K562 (cell line): Measurements from ENCODE around the gene TIMM44. TPM values are rescaled to one million over a fixed set of nuclear protein-coding genes. Genes with fewer than 3 reads are reported as not detected.
A peak's percentile ranks its signal among the peaks of the same experiment; 100 is the strongest.

ENCODE experiments used
- ARID2 ChIP-seq: fragments of 450-650 bp; IDR thresholded peaks from 2 replicates; pipeline ENCODE4 v1.6.1; 2017; ENCODE audit warnings: antibody characterized with exemption, mild to moderate bottlenecking
- CBFA2T2 ChIP-seq: fragments of 450-650 bp; conservative IDR thresholded peaks from 2 replicates; pipeline ENCODE4 v1.6.1; 2017; ENCODE audit warnings: mild to moderate bottlenecking
- HOXB6 ChIP-seq: fragments of 250-450 bp; sonication (Bioruptor Pico); IDR thresholded peaks from 2 replicates; pipeline ENCODE4 v1.5.1; 2022; ENCODE audit warnings: mild to moderate bottlenecking, borderline replicate concordance
- JUN ChIP-seq, 2 experiments: sonication (generic) in 1 of 2; formaldehyde crosslinking in 1 of 2; IDR thresholded peaks; 2 replicates each; pipeline versions ENCODE4 v1.6.1 to v1.8.0; 2012 to 2022; ENCODE audit warnings: borderline replicate concordance in 2 of 2, mild to moderate bottlenecking in 2 of 2, improper control_type of control experiment in 1 of 2, low read depth in 1 of 2, low read length in 1 of 2, missing genetic modification reagents in 1 of 2
- JUNB ChIP-seq: fragments of 450-650 bp; formaldehyde crosslinking; conservative IDR thresholded peaks from 2 replicates; pipeline ENCODE4 v1.4.0; 2020; ENCODE audit warnings: mild to moderate bottlenecking
- RUNX1 ChIP-seq: sonication (generic); IDR thresholded peaks from 2 replicates; pipeline ENCODE4 v1.6.1; 2016; ENCODE audit warnings: antibody characterized with exemption, low read depth
- SMAD2 ChIP-seq: fragments of 150-350 bp; IDR thresholded peaks from 2 replicates; pipeline ENCODE4 v1.6.1; 2014; ENCODE audit warnings: low read depth, mild to moderate bottlenecking, low read length
- SMAD4 ChIP-seq: fragments of 250-450 bp; sonication (Bioruptor Pico); conservative IDR thresholded peaks from 2 replicates; pipeline ENCODE4 v1.8.0; 2021; ENCODE audit warnings: inconsistent platforms, mild to moderate bottlenecking, moderate library complexity
- TCF3 ChIP-seq: sonication (generic); formaldehyde crosslinking; IDR thresholded peaks from 2 replicates; pipeline ENCODE4 v1.4.0; 2020; ENCODE audit warnings: mild to moderate bottlenecking, missing genetic modification reagents
- TCF7L2 ChIP-seq: fragments of 150-350 bp; IDR thresholded peaks from 2 replicates; pipeline ENCODE4 v1.6.1; 2016; ENCODE audit warnings: low read depth, mild to moderate bottlenecking, low read length, moderate library complexity
- ZFPM2 ChIP-seq: fragments of 250-450 bp; sonication (Bioruptor Pico); IDR thresholded peaks from 2 replicates; pipeline ENCODE4 v1.5.1; 2022; ENCODE audit warnings: mild to moderate bottlenecking
- ZNF444 ChIP-seq: fragments of 250-450 bp; sonication (Bioruptor Pico); IDR thresholded peaks from 2 replicates; pipeline ENCODE4 v1.4.0; 2020; ENCODE audit warnings: mild to moderate bottlenecking, moderate library complexity
- ZNF583 ChIP-seq: fragments of 250-450 bp; sonication (Bioruptor Pico); IDR thresholded peaks from 2 replicates; pipeline ENCODE4 v1.4.0; 2020
- polyA plus RNA-seq, 8 experiments: library from polyadenylated mRNA; depleted of rRNA in 4 of 8; stranded (reverse) in 5 of 8; unstranded in 3 of 8; fragments of >200 nt; fragmentation: Nextera tagmentation in 2 of 8; fragmentation: Illumina TruSeq in 1 of 8; extraction: Ambion mirVana in 2 of 8; extraction: Trizol in 1 of 8; gene quantifications; 2 replicates each; pipeline versions ENCODE4 v1.2.1 to v1.2.3, GENCODE V29; 2011 to 2014; ENCODE audit warnings: inconsistent platforms in 1 of 8, missing spikeins in 1 of 8
- total RNA-seq, 7 experiments: library from RNA; depleted of rRNA in 6 of 7; stranded (reverse); fragments of >200 nt in 6 of 7; fragmentation: Illumina TruSeq in 2 of 7; extraction: Trizol in 2 of 7; gene quantifications; 2 replicates each; pipeline versions ENCODE4 v1.2.1 to v1.2.3, GENCODE V29; 2011 to 2021; ENCODE audit warnings: low replicate concordance in 1 of 7
- TF ChIP-seq, protein P1 (sequence below): sonication (generic); formaldehyde crosslinking; IDR thresholded peaks from 2 replicates; pipeline ENCODE4 v1.8.0; 2022; ENCODE audit warnings: missing genetic modification reagents, mild to moderate bottlenecking, moderate library complexity, borderline replicate concordance
- TF ChIP-seq, protein P2 (sequence below): sonication (generic); formaldehyde crosslinking; IDR thresholded peaks from 2 replicates; pipeline ENCODE4 v1.8.0; 2022; ENCODE audit warnings: mild to moderate bottlenecking, missing genetic modification reagents
- TF ChIP-seq, protein P3 (sequence below), 2 experiments: fragments of 450-650 bp in 1 of 2; sonication (generic) in 1 of 2; formaldehyde crosslinking in 1 of 2; IDR thresholded peaks in 1 of 2; conservative IDR thresholded peaks in 1 of 2; 2 replicates each; pipeline versions ENCODE4 v1.6.1 to v1.8.1; 2016 to 2023; ENCODE audit warnings: mild to moderate bottlenecking in 2 of 2, moderate library complexity in 2 of 2, inconsistent platforms in 1 of 2, missing genetic modification reagents in 1 of 2
- TF ChIP-seq, protein P4 (sequence below): fragments of 450-650 bp; IDR thresholded peaks from 2 replicates; pipeline ENCODE4 v1.6.1; 2016; ENCODE audit warnings: borderline replicate concordance

Gene TIMM44
- total and polyA plus RNA-seq, 9 of the 15 experiments (the other 6 are each of a cell fraction or from before 2014, with no cell fraction given): 10.3 to 231 (median 89.3) TPM

DNA sequence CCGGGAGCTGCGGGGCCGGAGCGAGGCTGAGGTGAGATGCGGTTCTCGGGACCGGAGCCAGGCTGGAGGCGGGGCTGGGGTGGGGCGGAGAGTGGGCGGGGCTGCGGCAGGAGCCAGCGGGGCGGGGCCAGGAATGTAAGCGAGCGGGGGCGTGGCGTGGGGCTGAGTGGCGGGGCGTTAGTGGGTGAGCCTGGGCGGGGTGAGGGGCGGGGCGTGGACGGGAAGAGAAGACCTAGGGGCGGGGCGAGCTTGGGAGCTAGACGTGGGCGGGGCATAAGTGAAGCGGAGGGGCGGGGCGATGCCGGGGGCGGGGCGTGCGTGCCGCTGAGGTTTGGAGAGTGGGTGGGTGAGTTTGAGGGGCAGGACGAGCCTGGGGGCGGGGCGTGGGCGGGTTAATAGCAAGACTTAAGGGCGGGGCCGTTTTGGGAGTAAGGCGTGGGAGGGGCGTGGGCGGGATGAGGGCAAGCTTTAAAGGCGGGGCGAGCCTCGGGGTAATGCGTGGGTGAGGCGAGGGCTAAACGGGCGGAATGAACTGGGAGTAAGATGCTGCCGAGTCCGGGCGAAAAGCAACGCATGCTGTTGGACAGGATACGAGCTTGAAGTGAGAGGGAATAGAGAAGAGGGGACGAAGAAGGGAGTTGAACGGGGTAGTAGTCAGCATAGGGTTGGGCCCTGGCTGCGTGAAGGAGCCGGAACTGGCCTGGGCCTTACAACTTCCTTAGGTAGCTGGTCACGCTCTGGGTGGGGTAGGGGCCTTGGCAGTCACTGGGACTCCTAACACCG is 22.8 kb downstream of the TIMM44 start (continued):
- 0 out of 2 replicates have a peak, but pooled peaks have one; percentile 42 for TF ChIP-seq ZFPM2 (CRISPR knock-in tag)
- TF ChIP-seq, protein P1, sequence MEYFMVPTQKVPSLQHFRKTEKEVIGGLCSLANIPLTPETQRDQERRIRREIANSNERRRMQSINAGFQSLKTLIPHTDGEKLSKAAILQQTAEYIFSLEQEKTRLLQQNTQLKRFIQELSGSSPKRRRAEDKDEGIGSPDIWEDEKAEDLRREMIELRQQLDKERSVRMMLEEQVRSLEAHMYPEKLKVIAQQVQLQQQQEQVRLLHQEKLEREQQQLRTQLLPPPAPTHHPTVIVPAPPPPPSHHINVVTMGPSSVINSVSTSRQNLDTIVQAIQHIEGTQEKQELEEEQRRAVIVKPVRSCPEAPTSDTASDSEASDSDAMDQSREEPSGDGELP: peak; percentile 39; the same call in 1 of the 2 replicates
- TF ChIP-seq ARID2: no peak
- TF ChIP-seq HOXB6 (CRISPR knock-in tag): no peak
- TF ChIP-seq SMAD2: no peak
- TF ChIP-seq, protein P2, sequence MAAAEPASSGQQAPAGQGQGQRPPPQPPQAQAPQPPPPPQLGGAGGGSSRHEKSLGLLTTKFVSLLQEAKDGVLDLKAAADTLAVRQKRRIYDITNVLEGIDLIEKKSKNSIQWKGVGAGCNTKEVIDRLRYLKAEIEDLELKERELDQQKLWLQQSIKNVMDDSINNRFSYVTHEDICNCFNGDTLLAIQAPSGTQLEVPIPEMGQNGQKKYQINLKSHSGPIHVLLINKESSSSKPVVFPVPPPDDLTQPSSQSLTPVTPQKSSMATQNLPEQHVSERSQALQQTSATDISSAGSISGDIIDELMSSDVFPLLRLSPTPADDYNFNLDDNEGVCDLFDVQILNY (CRISPR knock-in tag): peak; percentile 76
- no peak for TF ChIP-seq JUNB (CRISPR knock-in tag)
- TF ChIP-seq TCF7L2: no peak
- TF ChIP-seq TCF3 (CRISPR knock-in tag): no peak; the same call in 1 of the 2 replicates
- TF ChIP-seq CBFA2T2: no peak
- TF ChIP-seq ZNF444 (CRISPR knock-in tag): no peak
- no peak for TF ChIP-seq ZNF583 (CRISPR knock-in tag)
- TF ChIP-seq SMAD4: 0 out of 2 replicates have a peak, but pooled peaks have one; percentile 35
- no peak for TF ChIP-seq JUN (IDR thresholded peaks at IDR 0.05; ENCODE audit: borderline replicate concordance, low read depth, low read length)
- peak; percentile 77; the same call in 1 of the 2 replicates for TF ChIP-seq JUN (CRISPR knock-in tag; IDR thresholded peaks at IDR 0.05; ENCODE audit: borderline replicate concordance)
- TF ChIP-seq, protein P3, sequence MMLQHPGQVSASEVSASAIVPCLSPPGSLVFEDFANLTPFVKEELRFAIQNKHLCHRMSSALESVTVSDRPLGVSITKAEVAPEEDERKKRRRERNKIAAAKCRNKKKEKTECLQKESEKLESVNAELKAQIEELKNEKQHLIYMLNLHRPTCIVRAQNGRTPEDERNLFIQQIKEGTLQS (IDR thresholded peaks at IDR 0.05): no peak
- TF ChIP-seq, protein P3 (CRISPR knock-in tag; conservative IDR thresholded peaks at IDR 0.05): no peak
- TF ChIP-seq, protein P4, sequence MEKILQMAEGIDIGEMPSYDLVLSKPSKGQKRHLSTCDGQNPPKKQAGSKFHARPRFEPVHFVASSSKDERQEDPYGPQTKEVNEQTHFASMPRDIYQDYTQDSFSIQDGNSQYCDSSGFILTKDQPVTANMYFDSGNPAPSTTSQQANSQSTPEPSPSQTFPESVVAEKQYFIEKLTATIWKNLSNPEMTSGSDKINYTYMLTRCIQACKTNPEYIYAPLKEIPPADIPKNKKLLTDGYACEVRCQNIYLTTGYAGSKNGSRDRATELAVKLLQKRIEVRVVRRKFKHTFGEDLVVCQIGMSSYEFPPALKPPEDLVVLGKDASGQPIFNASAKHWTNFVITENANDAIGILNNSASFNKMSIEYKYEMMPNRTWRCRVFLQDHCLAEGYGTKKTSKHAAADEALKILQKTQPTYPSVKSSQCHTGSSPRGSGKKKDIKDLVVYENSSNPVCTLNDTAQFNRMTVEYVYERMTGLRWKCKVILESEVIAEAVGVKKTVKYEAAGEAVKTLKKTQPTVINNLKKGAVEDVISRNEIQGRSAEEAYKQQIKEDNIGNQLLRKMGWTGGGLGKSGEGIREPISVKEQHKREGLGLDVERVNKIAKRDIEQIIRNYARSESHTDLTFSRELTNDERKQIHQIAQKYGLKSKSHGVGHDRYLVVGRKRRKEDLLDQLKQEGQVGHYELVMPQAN: peak; percentile 75; the same call in 1 of the 2 replicates
- no peak for TF ChIP-seq RUNX1
